Ectodermal cell (in vitro differentiated cells): ENCODE results near the gene FAIM.
"Not testable (repeated sequence)": the region's sequence is repeated elsewhere in the genome, so short reads cannot be mapped to it uniquely, and the experiment has no call there.

Experiments
- H3K27ac ChIP-seq: 2 replicates; pipeline ENCODE4 v1.7.0; 2013; ENCODE audit warnings: mild to moderate bottlenecking, low read depth, low read length; ENCODE audit not compliant: insufficient read depth, poor library complexity, severe bottlenecking
- H3K27me3 ChIP-seq: 2 replicates; pipeline ENCODE4 v1.7.0; 2013; ENCODE audit warnings: mild to moderate bottlenecking, low read length; ENCODE audit not compliant: insufficient read depth, control insufficient read depth, poor library complexity, severe bottlenecking
- H3K36me3 ChIP-seq: one replicate; pipeline ENCODE4 v1.7.0; 2013; ENCODE audit warnings: low read length; ENCODE audit not compliant: control insufficient read depth, insufficient read depth
- H3K4me1 ChIP-seq: one replicate; pipeline ENCODE4 v1.7.0; 2013; ENCODE audit warnings: low read length; ENCODE audit not compliant: control insufficient read depth, insufficient read depth
- H3K4me3 ChIP-seq: 2 replicates; pipeline ENCODE4 v1.7.0; 2013; ENCODE audit warnings: low read depth, low read length, control low read depth; ENCODE audit not compliant: insufficient read depth
- H3K9me3 ChIP-seq: 2 replicates; pipeline ENCODE4 v1.7.0; 2013; ENCODE audit warnings: mild to moderate bottlenecking, low read length, moderate library complexity; ENCODE audit not compliant: control insufficient read depth
- WGBS, 2 experiments: methylation state at CpG; one replicate each; pipeline ENCODE4 v1.1.7; 2013; ENCODE audit warnings: missing lambda C conversion rate in 2 of 2; 5-methylcytosine and 5-hydroxymethylcytosine counted together

The FAIM gene

GRCh38 chr3:138578961-138579574 is 29.5 kb upstream of the FAIM start:
- Histone ChIP-seq H3K4me3 (no peak overlapping the region), H3K27ac (no peak overlapping the region)

GRCh38 chr3:138587374-138587773 is 21.2 kb upstream of the FAIM start:
- whole genome bisulfite sequencing, 2 experiments = 86 to 100% methylated on average over 1 of the region's 1 CpG
- Histone ChIP-seq H3K4me1 (no peaks in the 10 kb centered on the region), H3K27me3 (no peaks in the 10 kb centered on the region), H3K9me3 (no peaks in the 10 kb centered on the region), H3K4me3 (no peak overlapping the region), H3K36me3 (no peaks in the 10 kb centered on the region), H3K27ac (no peak overlapping the region)

More at GRCh38 chr3:138578961-138579574, 29.5 kb upstream of the FAIM start:
- 79 to 84% methylated on average over 5 to 6 of the region's 6 CpGs for WGBS, 2 experiments
- Histone ChIP-seq H3K36me3 (no peaks in the 10 kb centered on the region), H3K4me1 (peaks cover 6% of the 10 kb centered on the region), H3K9me3 (no peaks in the 10 kb centered on the region), H3K27me3 (no peaks in the 10 kb centered on the region)

- Histone ChIP-seq H3K36me3 (no peaks in the 10 kb centered on the region), H3K27ac (no peak overlapping the region), H3K4me3 (no peak overlapping the region), H3K4me1 (no peaks in the 10 kb centered on the region), H3K9me3 (no peaks in the 10 kb centered on the region), H3K27me3 (no peaks in the 10 kb centered on the region)
- 96 to 97% methylated on average over 5 of the region's 5 CpGs for whole genome bisulfite sequencing, 2 experiments
These were observed 20.1 kb upstream of the FAIM start for GRCh38 chr3:138588445-138588844.

- no peaks in the 10 kb centered on the region for H3K36me3 ChIP-seq
- 91 to 94% methylated on average over 1 of the region's 1 CpG for WGBS, 2 experiments
- H3K27ac ChIP-seq = no peak overlapping the region
- no peaks in the 10 kb centered on the region for H3K9me3 ChIP-seq
- H3K27me3 ChIP-seq = no peaks in the 10 kb centered on the region
- no peak overlapping the region for H3K4me3 ChIP-seq
- H3K4me1 ChIP-seq = no peaks in the 10 kb centered on the region
These were observed 17.2 kb upstream of the FAIM start for GRCh38 chr3:138591392-138591791.

- no peaks in the 10 kb centered on the region for H3K4me1 ChIP-seq
- 8 to 9% methylated on average over 22 of the region's 22 CpGs for WGBS, 2 experiments
- H3K9me3 ChIP-seq = no peaks in the 10 kb centered on the region
- H3K36me3 ChIP-seq = no peaks in the 10 kb centered on the region
- H3K4me3 ChIP-seq = peak overlapping the region; percentile 78
- no peaks in the 10 kb centered on the region for H3K27me3 ChIP-seq
- no peak overlapping the region for H3K27ac ChIP-seq
These were observed 15.0 kb upstream of the FAIM start for GRCh38 chr3:138593488-138594149.

GRCh38 chr3:138594150-138594934 is 14.2 kb upstream of the FAIM start, which contains the start of gene CEP70:
CEP70 (minus strand) TSS chr3:138594260; CDS start chr3:138572927, 21,333 bp downstream.
- no peak within 1 kb of the TSS for H3K27ac ChIP-seq
- H3K27me3 ChIP-seq = no peaks in the 10 kb centered on the region
- WGBS, 2 experiments = 0 to 1% methylated on average over 52 of the region's 52 CpGs
- peak within 1 kb of the TSS; percentile 78 for H3K4me3 ChIP-seq
- H3K4me1 ChIP-seq = no peaks in the 10 kb centered on the region
- H3K36me3 ChIP-seq = no peaks in the 10 kb centered on the region
- H3K9me3 ChIP-seq = no peaks in the 10 kb centered on the region

DNA sequence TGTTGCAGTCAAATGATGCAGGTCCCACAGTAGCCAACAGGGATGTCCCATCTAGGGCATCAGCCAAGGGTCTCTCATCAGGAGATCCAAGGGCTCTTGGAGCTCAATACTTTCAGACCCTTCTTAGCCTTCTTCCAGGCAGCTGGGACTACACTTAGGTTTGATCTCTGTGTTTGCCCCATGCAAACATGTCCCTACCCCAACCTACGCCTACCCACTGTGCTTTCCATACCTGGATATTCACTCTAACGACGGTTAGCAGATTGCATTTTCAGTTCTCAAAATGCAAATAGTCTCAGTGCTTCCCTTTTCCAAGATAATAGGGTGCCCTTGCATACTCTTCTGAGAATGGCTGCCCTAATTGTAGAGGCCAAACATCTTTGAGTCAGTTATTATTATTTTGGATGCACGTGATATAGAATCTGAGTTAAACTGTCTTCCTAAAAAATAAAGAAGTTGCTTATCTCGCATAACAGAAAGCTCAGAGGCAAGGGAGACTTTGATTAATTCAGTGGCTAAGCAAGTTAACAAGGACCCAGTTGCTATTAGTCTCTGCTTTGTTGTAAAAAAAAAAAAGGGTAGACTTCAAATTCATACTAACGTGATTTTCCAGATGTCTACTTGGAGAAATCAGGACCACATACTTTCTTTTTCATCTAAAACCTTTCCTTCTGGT is 13.5 kb upstream of the FAIM start:
- H3K27me3 ChIP-seq = no peaks in the 10 kb centered on the region
- H3K36me3 ChIP-seq = no peaks in the 10 kb centered on the region
- WGBS, 2 experiments = 70 to 72% methylated on average over 6 of the region's 6 CpGs
- no peak overlapping the region for H3K27ac ChIP-seq
- H3K4me3 ChIP-seq = peak overlapping the region; percentile 78
- H3K4me1 ChIP-seq = no peaks in the 10 kb centered on the region
- no peaks in the 10 kb centered on the region for H3K9me3 ChIP-seq

- not testable (repeated sequence) for H3K4me1 ChIP-seq, H3K9me3 ChIP-seq, H3K27ac ChIP-seq, H3K4me3 ChIP-seq, H3K36me3 ChIP-seq, H3K27me3 ChIP-seq
- 33 to 72% methylated on average over 2 of the region's 6 CpGs for WGBS, 2 experiments
These were observed 11.2 kb upstream of the FAIM start for GRCh38 chr3:138597186-138597976.

- 94% methylated on average over 3 of the region's 3 CpGs for WGBS, 2 experiments
- H3K27ac ChIP-seq = no peak overlapping the region
- no peaks in the 10 kb centered on the region for H3K9me3 ChIP-seq
- no peak overlapping the region for H3K4me3 ChIP-seq
- H3K36me3 ChIP-seq = no peaks in the 10 kb centered on the region
- H3K4me1 ChIP-seq = no peaks in the 10 kb centered on the region
- no peaks in the 10 kb centered on the region for H3K27me3 ChIP-seq
These were observed 10.0 kb upstream of the FAIM start for GRCh38 chr3:138598534-138598933.
